HepG2 (cell line): Measurements from ENCODE around the gene CHI3L1. TPM values are rescaled to one million over a fixed set of nuclear protein-coding genes. Genes with fewer than 3 reads are reported as not detected.

Experiments
- ATF7 ChIP-seq, 2 experiments: fragments of 450-650 bp in 1 of 2; sonication (generic) in 1 of 2; formaldehyde crosslinking in 1 of 2; IDR thresholded peaks; 2 replicates each; pipeline versions ENCODE4 v1.4.0 to v1.6.1; 2016 to 2020; ENCODE audit warnings: antibody characterized with exemption in 1 of 2, mild to moderate bottlenecking in 1 of 2, missing genetic modification reagents in 1 of 2
- HOXA7 ChIP-seq: sonication (generic); formaldehyde crosslinking; IDR thresholded peaks from 2 replicates; pipeline ENCODE4 v1.8.1; 2022; ENCODE audit warnings: mild to moderate bottlenecking, missing genetic modification reagents, moderate library complexity
- MIER2 ChIP-seq: IDR thresholded peaks from 2 replicates; pipeline ENCODE4 v1.6.1; 2016; ENCODE audit warnings: missing biosample characterization, missing genetic modification reagents
- ZNF329 ChIP-seq: sonication (generic); formaldehyde crosslinking; IDR thresholded peaks from 2 replicates; pipeline ENCODE4 v1.9.0; 2021; ENCODE audit warnings: low read depth, mild to moderate bottlenecking, missing genetic modification reagents
- ZNF562 ChIP-seq: sonication (generic); formaldehyde crosslinking; IDR thresholded peaks from 2 replicates; pipeline ENCODE4 v1.8.0; 2022; ENCODE audit warnings: missing genetic modification reagents, borderline replicate concordance
- polyA plus RNA-seq, 8 experiments: library from polyadenylated mRNA; depleted of rRNA in 3 of 8; stranded (reverse) in 7 of 8; unstranded in 1 of 8; fragments of >200 nt; fragmentation: Illumina TruSeq in 4 of 8; extraction: Trizol in 4 of 8; gene quantifications; 2 replicates each; pipeline versions ENCODE4 v1.2.1 to v1.2.3, GENCODE V29; 2011 to 2016; ENCODE audit warnings: low read depth in 4 of 8, missing spikeins in 1 of 8, mixed read lengths in 1 of 8; ENCODE audit not compliant: insufficient read depth in 1 of 8
- total RNA-seq, 5 experiments: library from RNA; depleted of rRNA; stranded (reverse); fragments of >200 nt; fragmentation: Illumina TruSeq; extraction: Trizol; gene quantifications; 2 replicates each; pipeline ENCODE4 v1.2.3, GENCODE V29; 2016; ENCODE audit warnings: low read depth in 1 of 5
- TF ChIP-seq, protein P1 (sequence below): sonication (generic); formaldehyde crosslinking; IDR thresholded peaks from 2 replicates; pipeline ENCODE4 v1.4.0; 2020; ENCODE audit warnings: mild to moderate bottlenecking, missing genetic modification reagents
- TF ChIP-seq, protein P2 (sequence below): sonication (generic); formaldehyde crosslinking; IDR thresholded peaks from 2 replicates; pipeline ENCODE4 v1.4.0; 2020; ENCODE audit warnings: missing genetic modification reagents
- TF ChIP-seq, protein P3 (sequence below): sonication (generic); formaldehyde crosslinking; IDR thresholded peaks from 2 replicates; pipeline ENCODE4 v1.5.0; 2020; ENCODE audit warnings: mild to moderate bottlenecking, missing genetic modification reagents, moderate library complexity
- TF ChIP-seq, protein P4 (sequence below): sonication (generic); formaldehyde crosslinking; IDR thresholded peaks from 2 replicates; pipeline ENCODE4 v1.5.1; 2020; ENCODE audit warnings: missing genetic modification reagents, mild to moderate bottlenecking, borderline replicate concordance
- TF ChIP-seq, protein P5 (sequence below): sonication (generic); formaldehyde crosslinking; IDR thresholded peaks from 2 replicates; pipeline ENCODE4 v1.8.1; 2023; ENCODE audit warnings: mild to moderate bottlenecking, moderate library complexity, missing genetic modification reagents

CHI3L1 gene
- total and polyA plus RNA-seq, 2 of the 13 experiments (the other 11 are each of a cell fraction or from before 2014, with no cell fraction given), result 0.09 to 0.13 TPM

DNA sequence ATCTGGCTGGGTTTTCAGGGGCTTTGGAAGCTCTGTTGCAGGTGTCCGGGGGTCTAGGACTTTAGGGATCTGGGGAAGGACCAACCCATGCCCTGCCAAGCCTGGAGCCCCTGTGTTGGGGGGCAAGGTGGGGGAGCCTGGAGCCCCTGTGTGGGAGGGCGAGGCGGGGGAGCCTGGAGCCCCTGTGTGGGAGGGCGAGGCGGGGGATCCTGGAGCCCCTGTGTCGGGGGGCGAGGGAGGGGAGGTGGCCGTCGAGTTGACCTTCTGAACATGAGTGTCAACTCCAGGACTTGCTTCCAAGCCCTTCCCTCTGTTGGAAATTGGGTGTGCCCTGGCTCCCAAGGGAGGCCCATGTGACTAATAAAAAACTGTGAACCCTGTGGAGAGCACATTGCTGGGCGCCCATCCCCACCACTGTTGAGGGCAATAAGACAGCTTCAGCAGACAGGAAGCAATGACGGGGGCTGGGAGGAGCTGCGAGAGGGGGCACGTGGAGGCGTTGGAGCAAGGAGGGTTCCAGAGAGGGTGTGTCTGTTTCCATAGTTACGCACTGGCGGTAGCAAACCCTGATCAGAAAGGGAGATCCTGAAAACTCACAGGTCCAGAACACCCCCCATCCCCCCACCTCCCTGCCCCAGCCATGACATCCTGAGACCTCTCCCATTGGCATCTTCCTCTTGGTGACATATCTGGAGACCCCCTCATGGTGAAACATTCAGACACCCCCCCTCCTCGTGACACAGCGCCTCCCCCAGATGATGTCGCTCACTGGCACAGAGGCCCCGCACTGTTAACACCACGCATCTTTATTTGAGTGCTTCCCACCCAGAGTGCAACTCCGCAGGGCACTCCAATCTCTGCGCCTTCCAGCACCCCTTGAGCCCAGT lies 19.2 kb downstream of the CHI3L1 start (continued):
- TF ChIP-seq, protein P1, sequence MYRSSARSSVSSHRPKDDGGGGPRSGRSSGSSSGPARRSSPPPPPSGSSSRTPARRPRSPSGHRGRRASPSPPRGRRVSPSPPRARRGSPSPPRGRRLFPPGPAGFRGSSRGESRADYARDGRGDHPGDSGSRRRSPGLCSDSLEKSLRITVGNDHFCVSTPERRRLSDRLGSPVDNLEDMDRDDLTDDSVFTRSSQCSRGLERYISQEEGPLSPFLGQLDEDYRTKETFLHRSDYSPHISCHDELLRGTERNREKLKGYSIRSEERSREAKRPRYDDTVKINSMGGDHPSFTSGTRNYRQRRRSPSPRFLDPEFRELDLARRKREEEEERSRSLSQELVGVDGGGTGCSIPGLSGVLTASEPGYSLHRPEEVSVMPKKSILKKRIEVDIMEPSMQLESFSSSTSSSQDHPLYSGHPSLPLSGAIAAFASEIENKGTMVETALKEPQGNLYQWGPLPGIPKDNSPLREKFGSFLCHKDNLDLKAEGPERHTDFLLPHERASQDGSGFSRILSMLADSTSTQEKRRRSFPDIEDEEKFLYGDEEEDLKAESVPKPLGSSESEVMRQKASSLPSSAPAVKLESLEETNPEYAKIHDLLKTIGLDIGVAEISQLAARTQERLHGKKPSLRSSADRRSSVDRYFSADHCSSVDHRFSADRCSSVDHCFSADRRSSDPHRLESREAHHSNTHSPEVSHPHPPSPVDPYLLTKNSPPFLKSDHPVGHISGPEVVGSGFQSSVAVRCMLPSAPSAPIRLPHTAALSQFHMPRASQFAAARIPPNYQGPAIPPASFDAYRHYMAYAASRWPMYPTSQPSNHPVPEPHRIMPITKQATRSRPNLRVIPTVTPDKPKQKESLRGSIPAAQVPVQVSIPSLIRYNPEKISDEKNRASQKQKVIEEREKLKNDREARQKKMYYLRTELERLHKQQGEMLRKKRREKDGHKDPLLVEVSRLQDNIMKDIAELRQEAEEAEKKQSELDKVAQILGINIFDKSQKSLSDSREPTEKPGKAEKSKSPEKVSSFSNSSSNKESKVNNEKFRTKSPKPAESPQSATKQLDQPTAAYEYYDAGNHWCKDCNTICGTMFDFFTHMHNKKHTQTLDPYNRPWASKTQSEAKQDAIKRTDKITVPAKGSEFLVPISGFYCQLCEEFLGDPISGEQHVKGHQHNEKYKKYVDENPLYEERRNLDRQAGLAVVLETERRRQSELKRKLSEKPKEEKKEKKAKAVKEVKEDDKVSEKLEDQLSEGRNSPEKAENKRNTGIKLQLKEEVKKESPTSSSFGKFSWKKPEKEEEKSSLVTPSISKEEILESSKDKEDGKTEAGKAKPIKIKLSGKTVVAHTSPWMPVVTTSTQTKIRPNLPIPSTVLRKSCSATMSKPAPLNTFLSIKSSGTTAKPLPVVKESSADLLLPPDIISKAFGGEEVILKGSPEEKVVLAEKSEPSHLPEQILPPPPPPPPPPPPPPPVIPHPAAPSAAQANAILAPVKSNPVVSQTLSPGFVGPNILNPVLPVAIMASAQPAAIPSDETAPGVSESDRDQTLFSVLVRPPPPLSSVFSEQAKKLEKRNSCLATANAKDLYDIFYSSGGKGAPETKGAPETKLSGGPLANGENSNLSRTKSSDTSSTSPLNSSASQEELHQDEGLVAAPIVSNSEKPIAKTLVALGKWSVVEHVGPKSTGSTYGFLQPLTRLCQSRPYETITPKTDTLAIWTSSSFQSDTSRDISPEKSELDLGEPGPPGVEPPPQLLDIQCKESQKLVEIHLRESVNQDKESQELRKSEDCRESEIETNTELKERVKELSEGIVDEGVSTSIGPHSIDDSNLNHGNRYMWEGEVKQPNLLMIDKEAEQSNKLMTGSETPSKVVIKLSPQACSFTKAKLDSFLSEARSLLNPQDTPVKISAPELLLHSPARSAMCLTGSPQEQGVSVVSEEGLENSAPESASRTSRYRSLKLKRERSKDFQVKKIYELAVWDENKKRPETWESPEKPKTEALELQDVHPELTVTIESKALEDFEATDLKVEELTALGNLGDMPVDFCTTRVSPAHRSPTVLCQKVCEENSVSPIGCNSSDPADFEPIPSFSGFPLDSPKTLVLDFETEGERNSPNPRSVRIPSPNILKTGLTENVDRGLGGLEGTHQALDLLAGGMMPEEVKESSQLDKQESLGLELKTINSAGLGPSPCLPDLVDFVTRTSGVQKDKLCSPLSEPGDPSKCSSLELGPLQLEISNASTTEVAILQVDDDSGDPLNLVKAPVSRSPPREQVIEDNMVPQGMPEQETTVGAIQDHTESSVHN (CRISPR knock-in tag), result no peak
- TF ChIP-seq, protein P2, sequence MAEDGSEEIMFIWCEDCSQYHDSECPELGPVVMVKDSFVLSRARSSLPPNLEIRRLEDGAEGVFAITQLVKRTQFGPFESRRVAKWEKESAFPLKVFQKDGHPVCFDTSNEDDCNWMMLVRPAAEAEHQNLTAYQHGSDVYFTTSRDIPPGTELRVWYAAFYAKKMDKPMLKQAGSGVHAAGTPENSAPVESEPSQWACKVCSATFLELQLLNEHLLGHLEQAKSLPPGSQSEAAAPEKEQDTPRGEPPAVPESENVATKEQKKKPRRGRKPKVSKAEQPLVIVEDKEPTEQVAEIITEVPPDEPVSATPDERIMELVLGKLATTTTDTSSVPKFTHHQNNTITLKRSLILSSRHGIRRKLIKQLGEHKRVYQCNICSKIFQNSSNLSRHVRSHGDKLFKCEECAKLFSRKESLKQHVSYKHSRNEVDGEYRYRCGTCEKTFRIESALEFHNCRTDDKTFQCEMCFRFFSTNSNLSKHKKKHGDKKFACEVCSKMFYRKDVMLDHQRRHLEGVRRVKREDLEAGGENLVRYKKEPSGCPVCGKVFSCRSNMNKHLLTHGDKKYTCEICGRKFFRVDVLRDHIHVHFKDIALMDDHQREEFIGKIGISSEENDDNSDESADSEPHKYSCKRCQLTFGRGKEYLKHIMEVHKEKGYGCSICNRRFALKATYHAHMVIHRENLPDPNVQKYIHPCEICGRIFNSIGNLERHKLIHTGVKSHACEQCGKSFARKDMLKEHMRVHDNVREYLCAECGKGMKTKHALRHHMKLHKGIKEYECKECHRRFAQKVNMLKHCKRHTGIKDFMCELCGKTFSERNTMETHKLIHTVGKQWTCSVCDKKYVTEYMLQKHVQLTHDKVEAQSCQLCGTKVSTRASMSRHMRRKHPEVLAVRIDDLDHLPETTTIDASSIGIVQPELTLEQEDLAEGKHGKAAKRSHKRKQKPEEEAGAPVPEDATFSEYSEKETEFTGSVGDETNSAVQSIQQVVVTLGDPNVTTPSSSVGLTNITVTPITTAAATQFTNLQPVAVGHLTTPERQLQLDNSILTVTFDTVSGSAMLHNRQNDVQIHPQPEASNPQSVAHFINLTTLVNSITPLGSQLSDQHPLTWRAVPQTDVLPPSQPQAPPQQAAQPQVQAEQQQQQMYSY (CRISPR knock-in tag), result no peak
- TF ChIP-seq, protein P3, sequence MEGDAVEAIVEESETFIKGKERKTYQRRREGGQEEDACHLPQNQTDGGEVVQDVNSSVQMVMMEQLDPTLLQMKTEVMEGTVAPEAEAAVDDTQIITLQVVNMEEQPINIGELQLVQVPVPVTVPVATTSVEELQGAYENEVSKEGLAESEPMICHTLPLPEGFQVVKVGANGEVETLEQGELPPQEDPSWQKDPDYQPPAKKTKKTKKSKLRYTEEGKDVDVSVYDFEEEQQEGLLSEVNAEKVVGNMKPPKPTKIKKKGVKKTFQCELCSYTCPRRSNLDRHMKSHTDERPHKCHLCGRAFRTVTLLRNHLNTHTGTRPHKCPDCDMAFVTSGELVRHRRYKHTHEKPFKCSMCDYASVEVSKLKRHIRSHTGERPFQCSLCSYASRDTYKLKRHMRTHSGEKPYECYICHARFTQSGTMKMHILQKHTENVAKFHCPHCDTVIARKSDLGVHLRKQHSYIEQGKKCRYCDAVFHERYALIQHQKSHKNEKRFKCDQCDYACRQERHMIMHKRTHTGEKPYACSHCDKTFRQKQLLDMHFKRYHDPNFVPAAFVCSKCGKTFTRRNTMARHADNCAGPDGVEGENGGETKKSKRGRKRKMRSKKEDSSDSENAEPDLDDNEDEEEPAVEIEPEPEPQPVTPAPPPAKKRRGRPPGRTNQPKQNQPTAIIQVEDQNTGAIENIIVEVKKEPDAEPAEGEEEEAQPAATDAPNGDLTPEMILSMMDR, result no peak
- TF ChIP-seq, protein P4, sequence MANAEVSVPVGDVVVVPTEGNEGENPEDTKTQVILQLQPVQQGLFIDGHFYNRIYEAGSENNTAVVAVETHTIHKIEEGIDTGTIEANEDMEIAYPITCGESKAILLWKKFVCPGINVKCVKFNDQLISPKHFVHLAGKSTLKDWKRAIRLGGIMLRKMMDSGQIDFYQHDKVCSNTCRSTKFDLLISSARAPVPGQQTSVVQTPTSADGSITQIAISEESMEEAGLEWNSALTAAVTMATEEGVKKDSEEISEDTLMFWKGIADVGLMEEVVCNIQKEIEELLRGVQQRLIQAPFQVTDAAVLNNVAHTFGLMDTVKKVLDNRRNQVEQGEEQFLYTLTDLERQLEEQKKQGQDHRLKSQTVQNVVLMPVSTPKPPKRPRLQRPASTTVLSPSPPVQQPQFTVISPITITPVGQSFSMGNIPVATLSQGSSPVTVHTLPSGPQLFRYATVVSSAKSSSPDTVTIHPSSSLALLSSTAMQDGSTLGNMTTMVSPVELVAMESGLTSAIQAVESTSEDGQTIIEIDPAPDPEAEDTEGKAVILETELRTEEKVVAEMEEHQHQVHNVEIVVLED, result no peak
- no peak for TF ChIP-seq ZNF562 (CRISPR knock-in tag)
- no peak for TF ChIP-seq ZNF329
- TF ChIP-seq, protein P5, sequence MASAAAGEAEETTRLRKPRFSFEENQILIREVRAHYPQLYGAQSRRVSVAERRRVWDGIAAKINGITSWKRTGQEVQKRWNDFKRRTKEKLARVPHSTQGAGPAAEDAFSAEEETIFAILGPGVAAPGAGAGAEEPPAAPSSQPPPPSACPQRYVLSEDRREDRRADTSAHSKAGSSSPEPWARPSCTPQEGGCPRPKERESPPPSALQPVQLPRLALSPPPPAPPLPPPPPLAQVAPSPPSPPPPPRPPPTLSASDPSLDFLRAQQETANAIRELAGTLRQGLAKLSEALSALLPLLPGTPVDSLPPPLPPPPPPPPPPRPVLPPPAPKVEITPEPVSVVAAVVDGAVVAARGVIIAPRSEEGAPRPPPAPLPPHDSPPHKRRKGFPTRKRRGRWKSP (CRISPR knock-in tag), result no peak
- no peak for TF ChIP-seq HOXA7 (CRISPR knock-in tag)
- TF ChIP-seq MIER2 (CRISPR knock-in tag), result no peak
- no peak for TF ChIP-seq ATF7 (IDR thresholded peaks at IDR 0.05)
- TF ChIP-seq ATF7 (CRISPR knock-in tag; IDR thresholded peaks at IDR 0.05), result no peak
